ENCODE results near the gene DEGS2. TPM values are rescaled to one million over a fixed set of nuclear protein-coding genes. Genes with fewer than 3 reads are reported as not detected.
A peak's percentile ranks its signal among the peaks of the same experiment; 100 is the strongest.

DEGS2 gene
- total and polyA plus RNA-seq, 2 of the 13 experiments (the other 11 are each of a cell fraction or from before 2014, with no cell fraction given), result 0.09 TPM

DNA sequence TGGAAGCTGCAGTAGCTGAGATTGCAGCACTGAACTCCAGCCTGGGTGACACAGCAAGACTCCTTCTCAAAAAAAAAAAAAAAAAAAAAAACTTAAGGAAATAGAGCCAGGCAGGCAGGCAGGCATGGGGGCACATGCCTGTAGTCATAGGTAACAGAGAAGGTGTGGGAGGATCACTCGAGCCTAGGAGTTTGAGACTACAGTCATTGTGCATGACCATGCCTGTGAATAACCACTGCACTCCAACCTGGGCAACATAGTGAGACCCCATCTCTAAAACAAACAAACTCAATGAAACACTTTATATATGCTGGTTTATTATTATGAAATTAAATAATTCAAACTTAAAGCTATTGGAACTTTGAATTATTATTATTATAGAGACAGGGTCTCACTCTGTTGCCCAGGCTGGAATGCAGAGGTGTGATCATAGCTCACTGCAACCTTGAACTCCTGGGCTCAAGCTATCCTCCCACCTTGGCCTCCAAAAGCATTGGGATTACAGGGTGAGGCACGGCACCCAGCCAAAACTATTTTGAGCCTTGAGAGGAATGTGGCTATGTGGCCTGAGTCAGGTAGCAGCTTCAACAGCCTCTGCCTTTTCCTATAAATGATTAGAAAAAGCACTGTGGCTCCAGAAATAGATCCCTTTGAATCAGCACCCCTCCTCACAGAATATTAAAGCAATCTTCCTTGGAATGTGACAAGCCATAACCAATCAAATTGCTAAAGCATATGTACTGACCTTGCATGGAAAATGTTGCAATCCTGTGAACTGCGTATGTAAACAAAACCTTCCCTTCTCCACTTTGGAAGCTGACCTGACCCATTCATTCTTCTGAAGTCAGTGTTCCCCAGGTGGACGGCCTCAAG is 44.8 kb upstream of the DEGS2 start (continued):
- TF ChIP-seq ZNF780A (CRISPR knock-in tag; IDR thresholded peaks at IDR 0.05) (no peak), ADNP (CRISPR knock-in tag; IDR thresholded peaks at IDR 0.05) (no peak), MAFF (IDR thresholded peaks at IDR 0.05; ENCODE audit: low read depth, low read length) (no peak)
- TF ChIP-seq, protein P1, sequence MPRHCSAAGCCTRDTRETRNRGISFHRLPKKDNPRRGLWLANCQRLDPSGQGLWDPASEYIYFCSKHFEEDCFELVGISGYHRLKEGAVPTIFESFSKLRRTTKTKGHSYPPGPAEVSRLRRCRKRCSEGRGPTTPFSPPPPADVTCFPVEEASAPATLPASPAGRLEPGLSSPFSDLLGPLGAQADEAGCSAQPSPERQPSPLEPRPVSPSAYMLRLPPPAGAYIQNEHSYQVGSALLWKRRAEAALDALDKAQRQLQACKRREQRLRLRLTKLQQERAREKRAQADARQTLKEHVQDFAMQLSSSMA (CRISPR knock-in tag; IDR thresholded peaks at IDR 0.05), result no peak
- TF ChIP-seq, protein P2, sequence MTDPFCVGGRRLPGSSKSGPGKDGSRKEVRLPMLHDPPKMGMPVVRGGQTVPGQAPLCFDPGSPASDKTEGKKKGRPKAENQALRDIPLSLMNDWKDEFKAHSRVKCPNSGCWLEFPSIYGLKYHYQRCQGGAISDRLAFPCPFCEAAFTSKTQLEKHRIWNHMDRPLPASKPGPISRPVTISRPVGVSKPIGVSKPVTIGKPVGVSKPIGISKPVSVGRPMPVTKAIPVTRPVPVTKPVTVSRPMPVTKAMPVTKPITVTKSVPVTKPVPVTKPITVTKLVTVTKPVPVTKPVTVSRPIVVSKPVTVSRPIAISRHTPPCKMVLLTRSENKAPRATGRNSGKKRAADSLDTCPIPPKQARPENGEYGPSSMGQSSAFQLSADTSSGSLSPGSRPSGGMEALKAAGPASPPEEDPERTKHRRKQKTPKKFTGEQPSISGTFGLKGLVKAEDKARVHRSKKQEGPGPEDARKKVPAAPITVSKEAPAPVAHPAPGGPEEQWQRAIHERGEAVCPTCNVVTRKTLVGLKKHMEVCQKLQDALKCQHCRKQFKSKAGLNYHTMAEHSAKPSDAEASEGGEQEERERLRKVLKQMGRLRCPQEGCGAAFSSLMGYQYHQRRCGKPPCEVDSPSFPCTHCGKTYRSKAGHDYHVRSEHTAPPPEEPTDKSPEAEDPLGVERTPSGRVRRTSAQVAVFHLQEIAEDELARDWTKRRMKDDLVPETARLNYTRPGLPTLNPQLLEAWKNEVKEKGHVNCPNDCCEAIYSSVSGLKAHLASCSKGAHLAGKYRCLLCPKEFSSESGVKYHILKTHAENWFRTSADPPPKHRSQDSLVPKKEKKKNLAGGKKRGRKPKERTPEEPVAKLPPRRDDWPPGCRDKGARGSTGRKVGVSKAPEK (CRISPR knock-in tag; IDR thresholded peaks at IDR 0.05; ENCODE audit: borderline replicate concordance), result no peak
- TF ChIP-seq, protein P3, sequence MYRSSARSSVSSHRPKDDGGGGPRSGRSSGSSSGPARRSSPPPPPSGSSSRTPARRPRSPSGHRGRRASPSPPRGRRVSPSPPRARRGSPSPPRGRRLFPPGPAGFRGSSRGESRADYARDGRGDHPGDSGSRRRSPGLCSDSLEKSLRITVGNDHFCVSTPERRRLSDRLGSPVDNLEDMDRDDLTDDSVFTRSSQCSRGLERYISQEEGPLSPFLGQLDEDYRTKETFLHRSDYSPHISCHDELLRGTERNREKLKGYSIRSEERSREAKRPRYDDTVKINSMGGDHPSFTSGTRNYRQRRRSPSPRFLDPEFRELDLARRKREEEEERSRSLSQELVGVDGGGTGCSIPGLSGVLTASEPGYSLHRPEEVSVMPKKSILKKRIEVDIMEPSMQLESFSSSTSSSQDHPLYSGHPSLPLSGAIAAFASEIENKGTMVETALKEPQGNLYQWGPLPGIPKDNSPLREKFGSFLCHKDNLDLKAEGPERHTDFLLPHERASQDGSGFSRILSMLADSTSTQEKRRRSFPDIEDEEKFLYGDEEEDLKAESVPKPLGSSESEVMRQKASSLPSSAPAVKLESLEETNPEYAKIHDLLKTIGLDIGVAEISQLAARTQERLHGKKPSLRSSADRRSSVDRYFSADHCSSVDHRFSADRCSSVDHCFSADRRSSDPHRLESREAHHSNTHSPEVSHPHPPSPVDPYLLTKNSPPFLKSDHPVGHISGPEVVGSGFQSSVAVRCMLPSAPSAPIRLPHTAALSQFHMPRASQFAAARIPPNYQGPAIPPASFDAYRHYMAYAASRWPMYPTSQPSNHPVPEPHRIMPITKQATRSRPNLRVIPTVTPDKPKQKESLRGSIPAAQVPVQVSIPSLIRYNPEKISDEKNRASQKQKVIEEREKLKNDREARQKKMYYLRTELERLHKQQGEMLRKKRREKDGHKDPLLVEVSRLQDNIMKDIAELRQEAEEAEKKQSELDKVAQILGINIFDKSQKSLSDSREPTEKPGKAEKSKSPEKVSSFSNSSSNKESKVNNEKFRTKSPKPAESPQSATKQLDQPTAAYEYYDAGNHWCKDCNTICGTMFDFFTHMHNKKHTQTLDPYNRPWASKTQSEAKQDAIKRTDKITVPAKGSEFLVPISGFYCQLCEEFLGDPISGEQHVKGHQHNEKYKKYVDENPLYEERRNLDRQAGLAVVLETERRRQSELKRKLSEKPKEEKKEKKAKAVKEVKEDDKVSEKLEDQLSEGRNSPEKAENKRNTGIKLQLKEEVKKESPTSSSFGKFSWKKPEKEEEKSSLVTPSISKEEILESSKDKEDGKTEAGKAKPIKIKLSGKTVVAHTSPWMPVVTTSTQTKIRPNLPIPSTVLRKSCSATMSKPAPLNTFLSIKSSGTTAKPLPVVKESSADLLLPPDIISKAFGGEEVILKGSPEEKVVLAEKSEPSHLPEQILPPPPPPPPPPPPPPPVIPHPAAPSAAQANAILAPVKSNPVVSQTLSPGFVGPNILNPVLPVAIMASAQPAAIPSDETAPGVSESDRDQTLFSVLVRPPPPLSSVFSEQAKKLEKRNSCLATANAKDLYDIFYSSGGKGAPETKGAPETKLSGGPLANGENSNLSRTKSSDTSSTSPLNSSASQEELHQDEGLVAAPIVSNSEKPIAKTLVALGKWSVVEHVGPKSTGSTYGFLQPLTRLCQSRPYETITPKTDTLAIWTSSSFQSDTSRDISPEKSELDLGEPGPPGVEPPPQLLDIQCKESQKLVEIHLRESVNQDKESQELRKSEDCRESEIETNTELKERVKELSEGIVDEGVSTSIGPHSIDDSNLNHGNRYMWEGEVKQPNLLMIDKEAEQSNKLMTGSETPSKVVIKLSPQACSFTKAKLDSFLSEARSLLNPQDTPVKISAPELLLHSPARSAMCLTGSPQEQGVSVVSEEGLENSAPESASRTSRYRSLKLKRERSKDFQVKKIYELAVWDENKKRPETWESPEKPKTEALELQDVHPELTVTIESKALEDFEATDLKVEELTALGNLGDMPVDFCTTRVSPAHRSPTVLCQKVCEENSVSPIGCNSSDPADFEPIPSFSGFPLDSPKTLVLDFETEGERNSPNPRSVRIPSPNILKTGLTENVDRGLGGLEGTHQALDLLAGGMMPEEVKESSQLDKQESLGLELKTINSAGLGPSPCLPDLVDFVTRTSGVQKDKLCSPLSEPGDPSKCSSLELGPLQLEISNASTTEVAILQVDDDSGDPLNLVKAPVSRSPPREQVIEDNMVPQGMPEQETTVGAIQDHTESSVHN (CRISPR knock-in tag; IDR thresholded peaks at IDR 0.05), result no peak
- TF ChIP-seq, protein P4, sequence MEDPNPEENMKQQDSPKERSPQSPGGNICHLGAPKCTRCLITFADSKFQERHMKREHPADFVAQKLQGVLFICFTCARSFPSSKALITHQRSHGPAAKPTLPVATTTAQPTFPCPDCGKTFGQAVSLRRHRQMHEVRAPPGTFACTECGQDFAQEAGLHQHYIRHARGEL (CRISPR knock-in tag; IDR thresholded peaks at IDR 0.05), result no peak
- TF ChIP-seq, protein P5, sequence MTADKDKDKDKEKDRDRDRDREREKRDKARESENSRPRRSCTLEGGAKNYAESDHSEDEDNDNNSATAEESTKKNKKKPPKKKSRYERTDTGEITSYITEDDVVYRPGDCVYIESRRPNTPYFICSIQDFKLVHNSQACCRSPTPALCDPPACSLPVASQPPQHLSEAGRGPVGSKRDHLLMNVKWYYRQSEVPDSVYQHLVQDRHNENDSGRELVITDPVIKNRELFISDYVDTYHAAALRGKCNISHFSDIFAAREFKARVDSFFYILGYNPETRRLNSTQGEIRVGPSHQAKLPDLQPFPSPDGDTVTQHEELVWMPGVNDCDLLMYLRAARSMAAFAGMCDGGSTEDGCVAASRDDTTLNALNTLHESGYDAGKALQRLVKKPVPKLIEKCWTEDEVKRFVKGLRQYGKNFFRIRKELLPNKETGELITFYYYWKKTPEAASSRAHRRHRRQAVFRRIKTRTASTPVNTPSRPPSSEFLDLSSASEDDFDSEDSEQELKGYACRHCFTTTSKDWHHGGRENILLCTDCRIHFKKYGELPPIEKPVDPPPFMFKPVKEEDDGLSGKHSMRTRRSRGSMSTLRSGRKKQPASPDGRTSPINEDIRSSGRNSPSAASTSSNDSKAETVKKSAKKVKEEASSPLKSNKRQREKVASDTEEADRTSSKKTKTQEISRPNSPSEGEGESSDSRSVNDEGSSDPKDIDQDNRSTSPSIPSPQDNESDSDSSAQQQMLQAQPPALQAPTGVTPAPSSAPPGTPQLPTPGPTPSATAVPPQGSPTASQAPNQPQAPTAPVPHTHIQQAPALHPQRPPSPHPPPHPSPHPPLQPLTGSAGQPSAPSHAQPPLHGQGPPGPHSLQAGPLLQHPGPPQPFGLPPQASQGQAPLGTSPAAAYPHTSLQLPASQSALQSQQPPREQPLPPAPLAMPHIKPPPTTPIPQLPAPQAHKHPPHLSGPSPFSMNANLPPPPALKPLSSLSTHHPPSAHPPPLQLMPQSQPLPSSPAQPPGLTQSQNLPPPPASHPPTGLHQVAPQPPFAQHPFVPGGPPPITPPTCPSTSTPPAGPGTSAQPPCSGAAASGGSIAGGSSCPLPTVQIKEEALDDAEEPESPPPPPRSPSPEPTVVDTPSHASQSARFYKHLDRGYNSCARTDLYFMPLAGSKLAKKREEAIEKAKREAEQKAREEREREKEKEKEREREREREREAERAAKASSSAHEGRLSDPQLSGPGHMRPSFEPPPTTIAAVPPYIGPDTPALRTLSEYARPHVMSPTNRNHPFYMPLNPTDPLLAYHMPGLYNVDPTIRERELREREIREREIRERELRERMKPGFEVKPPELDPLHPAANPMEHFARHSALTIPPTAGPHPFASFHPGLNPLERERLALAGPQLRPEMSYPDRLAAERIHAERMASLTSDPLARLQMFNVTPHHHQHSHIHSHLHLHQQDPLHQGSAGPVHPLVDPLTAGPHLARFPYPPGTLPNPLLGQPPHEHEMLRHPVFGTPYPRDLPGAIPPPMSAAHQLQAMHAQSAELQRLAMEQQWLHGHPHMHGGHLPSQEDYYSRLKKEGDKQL (CRISPR knock-in tag; IDR thresholded peaks at IDR 0.05; ENCODE audit: low read depth), result 0 out of 2 replicates have a peak, but pooled peaks have one; percentile 62

Measured in HepG2 (cell line).